ENCODE results near the gene FADS1. TPM values are rescaled to one million over a fixed set of nuclear protein-coding genes. Genes with fewer than 3 reads are reported as not detected.

FADS1 gene
- total RNA-seq, 1 experiment from 2014 or later: 105 TPM

DNA sequence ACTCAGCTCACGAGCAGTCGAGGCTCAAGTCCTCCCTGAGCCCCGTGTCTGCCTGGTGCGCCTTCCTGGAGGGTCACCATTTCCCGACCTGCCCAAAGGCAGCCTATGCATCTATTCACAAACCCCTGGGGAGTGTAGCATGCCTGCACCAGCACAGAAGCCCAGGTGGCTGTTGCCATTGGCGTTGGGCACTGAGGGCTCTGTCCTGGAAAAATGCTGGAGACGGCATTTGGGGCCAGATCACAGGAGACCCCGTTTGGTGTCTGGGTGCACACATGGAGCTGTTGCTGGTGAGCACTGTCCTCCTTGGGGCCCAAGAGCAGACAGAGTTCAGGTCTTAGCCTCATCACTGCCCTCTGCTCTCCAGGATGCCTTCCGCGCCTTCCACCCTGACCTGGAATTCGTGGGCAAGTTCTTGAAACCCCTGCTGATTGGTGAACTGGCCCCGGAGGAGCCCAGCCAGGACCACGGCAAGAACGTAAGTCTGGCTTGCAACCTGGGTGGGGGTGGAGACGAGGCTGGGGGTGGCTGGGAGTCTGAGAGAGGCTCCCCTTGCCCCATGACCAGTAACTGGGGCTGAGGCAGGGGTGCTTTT lies 20.7 kb upstream of the FADS1 start:
- ATAC-seq (no peak), DNase-seq (ENCODE audit: low spot score) (no peak)
- Mint-ChIP-seq H3K27ac (peak overlapping the region; percentile 74), H3K36me3 (peaks cover 59% of the 10 kb centered on the region), H3K27me3 (ENCODE audit: low read depth) (no peaks in the 10 kb centered on the region), H3K9me3 (0 out of 2 replicates have a peak, but pooled peaks cover 3% of the 10 kb centered on the region), H3K4me1 (peaks cover 40% of the 10 kb centered on the region), H3K4me3 (no peak overlapping the region)
- ChIA-PET CTCF (no interaction called here), POLR2A (no interaction called here)
- no peak for TF ChIP-seq USF1 (CRISPR knock-in tag; IDR thresholded peaks at IDR 0.05)
- TF ChIP-seq NR1H2 (CRISPR knock-in tag; IDR thresholded peaks at IDR 0.05): no peak
- no peak for TF ChIP-seq RORB (CRISPR knock-in tag; IDR thresholded peaks at IDR 0.05)
- TF ChIP-seq CBFB (CRISPR knock-in tag; IDR thresholded peaks at IDR 0.05; ENCODE audit: low read depth): no peak
- TF ChIP-seq NFYB (CRISPR knock-in tag; conservative IDR thresholded peaks at IDR 0.05; ENCODE audit: low read depth): no peak
- TF ChIP-seq FOXK1 (CRISPR knock-in tag; IDR thresholded peaks at IDR 0.05): no peak
- no peak for TF ChIP-seq TEAD1 (CRISPR knock-in tag; IDR thresholded peaks at IDR 0.05)
- no peak for TF ChIP-seq ZNF281 (CRISPR knock-in tag; IDR thresholded peaks at IDR 0.05)
- no peak for TF ChIP-seq NFATC4 (CRISPR knock-in tag; IDR thresholded peaks at IDR 0.05)
- TF ChIP-seq, protein P1, sequence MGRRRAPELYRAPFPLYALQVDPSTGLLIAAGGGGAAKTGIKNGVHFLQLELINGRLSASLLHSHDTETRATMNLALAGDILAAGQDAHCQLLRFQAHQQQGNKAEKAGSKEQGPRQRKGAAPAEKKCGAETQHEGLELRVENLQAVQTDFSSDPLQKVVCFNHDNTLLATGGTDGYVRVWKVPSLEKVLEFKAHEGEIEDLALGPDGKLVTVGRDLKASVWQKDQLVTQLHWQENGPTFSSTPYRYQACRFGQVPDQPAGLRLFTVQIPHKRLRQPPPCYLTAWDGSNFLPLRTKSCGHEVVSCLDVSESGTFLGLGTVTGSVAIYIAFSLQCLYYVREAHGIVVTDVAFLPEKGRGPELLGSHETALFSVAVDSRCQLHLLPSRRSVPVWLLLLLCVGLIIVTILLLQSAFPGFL (CRISPR knock-in tag; IDR thresholded peaks at IDR 0.05; ENCODE audit: borderline replicate concordance): no peak

- POLR2A ChIA-PET: interaction anchor here (1.0 kb wide), 1 partner anchor 21 kb away, joined by 3 read pairs; no protein-coding TSS in a partner anchor
Measured at GRCh38 chr11:61836193-61836592, 19.4 kb upstream of the FADS1 start.

GRCh38 chr11:61834278-61835048 lies 17.7 kb upstream of the FADS1 start:
- ChIA-PET POLR2A (interaction anchor here (0.6 to 1.8 kb wide), 8 partner anchors 10 to 608 kb away, joined by 3 to 20 read pairs (median 3); partner anchors contain the start of gene FADS1), CTCF (interaction anchor here (0.5 to 2.3 kb wide), 12 partner anchors 10 to 274 kb away, joined by 3 to 25 read pairs (median 4); partner anchors contain the start of gene FADS1)
- H3K9me3 Mint-ChIP-seq: no peaks in the 10 kb centered on the region
- peak overlapping the region; percentile 98 for H3K27ac Mint-ChIP-seq
- H3K27me3 Mint-ChIP-seq (ENCODE audit: low read depth): no peaks in the 10 kb centered on the region
- peak; percentile 49 for DNase-seq (ENCODE audit: low spot score)
- H3K36me3 Mint-ChIP-seq: peaks cover 28% of the 10 kb centered on the region
- no peak overlapping the region; the same call in 1 of the 2 replicates for H3K4me3 Mint-ChIP-seq
- no peak for TF ChIP-seq ZNF219 (CRISPR knock-in tag; IDR thresholded peaks at IDR 0.05; ENCODE audit: borderline replicate concordance)
- peak; percentile 87 for ATAC-seq
- peaks cover 70% of the 10 kb centered on the region for H3K4me1 Mint-ChIP-seq

More at GRCh38 chr11:61836193-61836592, 19.4 kb upstream of the FADS1 start:
- peak overlapping the region; percentile 88 for H3K27ac Mint-ChIP-seq
- CTCF ChIA-PET: no interaction called here
- no peak overlapping the region for H3K4me3 Mint-ChIP-seq
- no peak for ATAC-seq
- no peaks in the 10 kb centered on the region for H3K27me3 Mint-ChIP-seq (ENCODE audit: low read depth)
- 0 out of 2 replicates have a peak, but pooled peaks cover 3% of the 10 kb centered on the region for H3K9me3 Mint-ChIP-seq
- DNase-seq (ENCODE audit: low spot score): no peak
- H3K4me1 Mint-ChIP-seq: peaks cover 54% of the 10 kb centered on the region
- H3K36me3 Mint-ChIP-seq: peaks cover 46% of the 10 kb centered on the region
- TF ChIP-seq ZNF121 (CRISPR knock-in tag; IDR thresholded peaks at IDR 0.05) (peak; percentile 88), KAT7 (CRISPR knock-in tag; IDR thresholded peaks at IDR 0.05; ENCODE audit: borderline replicate concordance) (no peak)
